Activated T-cell treated with anti-CD3 and anti-CD28 coated beads for 48 hours (primary cell): ENCODE data around the gene SLC5A4.
"Not testable (repeated sequence)": the region's sequence is repeated elsewhere in the genome, so short reads cannot be mapped to it uniquely, and the experiment has no call there.

Experiments used
- DNase-seq: peaks from one replicate; pipeline ENCODE4 v3.0.0-alpha.2; 2020; ENCODE audit warnings: low read depth

The SLC5A4 gene

GRCh38 chr22:32199961-32200360, 55.2 kb downstream of the SLC5A4 start:
- no peak for DNase-seq

DNA sequence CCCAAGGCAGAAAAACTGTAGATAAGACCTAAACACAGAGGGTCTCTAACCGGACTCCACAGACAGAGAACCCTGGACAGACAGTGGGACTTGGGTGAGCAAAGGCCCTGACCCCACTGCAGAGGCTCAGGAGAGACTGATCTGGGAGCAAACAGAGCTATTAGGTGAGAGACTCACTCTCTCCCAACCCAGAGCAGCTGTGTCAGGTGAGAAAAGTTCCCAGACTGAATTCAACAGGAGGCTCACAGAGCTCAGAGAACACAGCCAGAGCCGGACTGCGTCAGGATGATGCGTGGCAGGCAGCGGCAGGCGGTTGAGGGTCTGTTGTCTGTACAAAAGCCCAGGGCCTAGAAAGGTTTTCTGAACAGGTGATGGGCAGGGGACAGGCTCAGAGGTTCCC, 55.8 kb downstream of the SLC5A4 start:
- no peak for DNase-seq

DNA sequence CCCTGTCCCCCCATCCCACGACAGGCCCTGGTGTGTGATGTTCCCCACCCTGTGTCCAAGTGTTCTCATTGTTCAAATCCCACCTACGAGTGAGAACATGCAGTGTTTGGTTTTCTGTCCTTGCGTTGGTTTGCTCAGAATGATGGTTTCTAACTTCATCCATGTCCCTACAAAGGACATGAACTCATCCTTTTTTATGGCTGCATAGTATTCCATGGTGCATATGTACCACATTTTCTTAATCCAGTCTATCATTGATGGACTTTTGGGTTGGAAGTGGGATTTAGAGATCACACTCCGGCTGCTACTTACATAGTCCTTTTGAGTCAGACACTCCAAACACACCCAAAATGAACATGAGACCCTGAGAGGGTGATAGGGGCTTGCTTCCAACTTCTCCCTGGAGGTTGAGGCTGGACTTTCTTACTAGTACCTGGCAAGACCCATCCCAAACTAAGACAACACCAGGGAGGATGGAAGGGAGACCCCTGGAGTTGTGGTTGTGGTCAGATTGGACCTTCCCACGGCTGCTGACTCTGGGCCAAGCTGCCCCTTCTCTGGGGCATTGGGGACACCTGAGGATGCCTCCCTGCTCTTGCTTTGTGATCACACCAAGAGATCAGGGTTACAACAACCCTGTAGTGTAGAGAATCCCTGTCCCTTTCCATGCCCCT, 57.5 kb downstream of the SLC5A4 start:
- DNase-seq = not testable (repeated sequence)

- not testable (repeated sequence) for DNase-seq
These were observed 59.2 kb downstream of the SLC5A4 start for GRCh38 chr22:32195900-32196299.

DNA sequence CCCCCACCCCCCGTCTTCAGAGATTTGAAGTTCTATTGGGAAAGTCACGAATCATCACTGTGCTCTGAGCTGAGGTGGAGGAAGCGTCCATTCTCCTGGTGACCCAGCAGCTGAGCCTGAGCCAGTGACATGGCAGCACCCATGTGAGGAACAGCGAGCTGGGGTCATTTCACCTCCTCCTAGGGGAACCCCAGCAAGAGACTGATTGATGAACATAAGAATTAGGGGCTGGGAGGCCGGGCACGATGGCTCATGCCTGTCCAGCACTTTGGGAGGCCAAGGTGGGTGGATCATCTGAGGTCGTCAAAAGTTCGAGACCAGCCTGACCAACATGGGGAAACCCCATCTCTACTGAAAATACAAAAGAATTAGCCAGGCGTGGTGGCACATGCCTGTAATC, 61.8 kb downstream of the SLC5A4 start:
- DNase-seq = not testable (repeated sequence)

- DNase-seq = not testable (repeated sequence)
These were observed 64.1 kb downstream of the SLC5A4 start for GRCh38 chr22:32191021-32191420.

DNA sequence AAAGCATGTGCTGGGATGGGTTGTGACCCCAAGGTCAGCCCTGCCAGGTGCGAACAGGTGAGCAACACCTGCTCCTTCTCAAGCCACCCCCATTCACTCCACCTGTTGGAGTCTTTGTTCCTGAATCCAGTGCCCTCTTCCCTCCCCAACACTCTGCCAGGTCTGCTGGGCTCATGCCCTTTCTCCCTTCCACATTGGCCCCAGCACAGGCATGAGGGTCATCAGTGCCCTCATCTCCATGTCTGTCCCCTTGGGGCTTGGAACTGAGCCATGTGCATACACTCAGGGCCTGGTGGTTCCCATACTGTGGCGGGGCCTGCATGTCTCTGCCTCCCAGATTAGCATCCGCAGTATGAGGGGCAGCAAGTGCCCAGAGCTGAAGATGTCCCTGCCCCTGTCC, 69.3 kb downstream of the SLC5A4 start:
- DNase-seq = no peak

DNA sequence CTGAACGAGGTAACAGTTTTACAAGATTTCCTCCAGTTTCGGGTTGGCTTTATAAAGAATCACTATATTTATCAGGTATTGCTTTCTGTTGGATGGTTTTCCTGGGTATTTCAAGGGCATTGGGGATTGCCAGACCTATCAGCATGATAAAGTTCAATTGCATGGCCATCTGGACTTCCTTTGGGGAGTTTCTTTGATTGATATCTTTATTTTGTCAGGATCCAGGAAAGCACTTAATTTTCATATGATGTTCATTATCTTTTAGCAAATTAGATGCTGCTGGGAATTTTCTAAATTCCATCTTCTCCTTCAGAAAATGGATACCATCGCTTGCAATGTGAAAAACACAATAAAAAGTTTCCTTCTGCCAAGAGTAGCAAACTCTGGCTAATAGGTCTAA, 71.5 kb downstream of the SLC5A4 start:
- no peak for DNase-seq

- DNase-seq = no peak
These were observed 74.1 kb downstream of the SLC5A4 start for GRCh38 chr22:32181043-32181442.

GRCh38 chr22:32177221-32177765, 77.9 kb downstream of the SLC5A4 start:
- DNase-seq = no peak

GRCh38 chr22:32175683-32176644, 79.2 kb downstream of the SLC5A4 start:
- DNase-seq = peak; percentile 7

- no peak for DNase-seq
These were observed 80.0 kb downstream of the SLC5A4 start for GRCh38 chr22:32175115-32175514.
